ENCODE results near the gene TXNDC5.
"Not testable (repeated sequence)": the region's sequence is repeated elsewhere in the genome, so short reads cannot be mapped to it uniquely, and the experiment has no call there.

GRCh38 chr6:7892367-7892766 lies 18.2 kb downstream of the TXNDC5 start:
- TF ChIP-seq CTCF, POLR2AphosphoS5, EP300, POLR2A (IDR thresholded peaks at IDR 0.05): not testable (repeated sequence)

Data from upper lobe of left lung (tissue), 4 donors.